Endometrial microvascular endothelial cells (primary cell): ENCODE measurements around the gene GCNT4. TPM values are rescaled to one million over a fixed set of nuclear protein-coding genes. Genes with fewer than 3 reads are reported as not detected.
"Not testable (repeated sequence)": the region's sequence is repeated elsewhere in the genome, so short reads cannot be mapped to it uniquely, and the experiment has no call there.

Experiments used
- in situ Hi-C: cut with HindIII; loops from 2 replicates; pipeline ENCODE4 v1.10.0; 2017; ENCODE audit warnings: low sequenced_read_pairs, low pct_unique_long_range_greater_than_20kb; ENCODE audit errors: inconsistent ontology term
- total RNA-seq: library from RNA; depleted of rRNA; stranded (reverse); fragments of >200 nt; gene quantifications from one replicate; pipeline ENCODE4 v1.2.3, GENCODE V29; 2015; ENCODE audit errors: inconsistent ontology term

The GCNT4 gene, protein sequence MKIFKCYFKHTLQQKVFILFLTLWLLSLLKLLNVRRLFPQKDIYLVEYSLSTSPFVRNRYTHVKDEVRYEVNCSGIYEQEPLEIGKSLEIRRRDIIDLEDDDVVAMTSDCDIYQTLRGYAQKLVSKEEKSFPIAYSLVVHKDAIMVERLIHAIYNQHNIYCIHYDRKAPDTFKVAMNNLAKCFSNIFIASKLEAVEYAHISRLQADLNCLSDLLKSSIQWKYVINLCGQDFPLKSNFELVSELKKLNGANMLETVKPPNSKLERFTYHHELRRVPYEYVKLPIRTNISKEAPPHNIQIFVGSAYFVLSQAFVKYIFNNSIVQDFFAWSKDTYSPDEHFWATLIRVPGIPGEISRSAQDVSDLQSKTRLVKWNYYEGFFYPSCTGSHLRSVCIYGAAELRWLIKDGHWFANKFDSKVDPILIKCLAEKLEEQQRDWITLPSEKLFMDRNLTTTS
- total RNA-seq: 0.65 TPM

DNA sequence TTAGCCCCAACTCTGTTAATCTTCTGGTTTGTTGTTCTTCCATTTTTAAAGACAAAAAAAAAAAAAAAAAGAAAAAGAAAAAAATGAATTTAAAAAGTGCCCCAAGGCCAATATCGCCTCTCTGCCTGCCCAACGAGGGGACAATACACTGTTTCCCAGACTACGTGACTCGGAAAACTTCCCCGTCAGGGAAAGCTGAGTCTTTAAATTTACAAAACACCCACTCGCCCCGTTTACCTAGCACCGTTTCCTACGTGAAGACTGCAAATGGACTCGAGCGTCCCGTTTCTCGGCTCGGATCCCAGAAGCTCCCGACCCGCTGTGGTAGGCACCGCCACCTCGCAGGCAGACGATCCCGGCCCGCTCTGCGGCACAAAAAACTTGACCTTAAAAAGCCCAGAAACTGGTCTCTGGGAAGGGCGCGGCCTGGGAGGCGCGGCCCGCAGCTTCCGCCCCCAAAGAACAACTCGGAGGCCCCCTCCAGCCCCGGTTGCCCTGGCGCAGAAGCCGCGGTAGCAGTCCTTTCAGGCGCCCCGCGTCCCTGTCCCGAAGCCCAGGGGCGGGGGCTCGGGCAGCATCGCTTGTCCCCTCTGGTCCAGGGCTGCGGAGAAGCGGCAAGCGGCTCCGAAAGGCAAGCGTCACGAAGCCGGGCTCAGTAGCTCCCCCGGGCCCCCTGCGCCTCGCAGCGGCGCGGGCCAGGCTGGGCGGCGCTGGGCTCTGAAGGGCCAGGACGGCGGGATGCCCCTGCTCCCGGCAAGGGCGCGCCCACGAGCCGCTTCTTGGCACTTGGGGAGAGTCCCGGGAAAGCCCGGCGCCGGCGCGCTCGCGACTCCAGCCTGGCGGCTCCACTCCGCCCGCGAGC lies at the start of gene GCNT4:
GCNT4 (minus strand) TSS at position 367 of the 862 bp plus-strand sequence. CDS start 22,521 bp downstream, outside the sequence.
- in situ Hi-C loops: no loop called here

DNA sequence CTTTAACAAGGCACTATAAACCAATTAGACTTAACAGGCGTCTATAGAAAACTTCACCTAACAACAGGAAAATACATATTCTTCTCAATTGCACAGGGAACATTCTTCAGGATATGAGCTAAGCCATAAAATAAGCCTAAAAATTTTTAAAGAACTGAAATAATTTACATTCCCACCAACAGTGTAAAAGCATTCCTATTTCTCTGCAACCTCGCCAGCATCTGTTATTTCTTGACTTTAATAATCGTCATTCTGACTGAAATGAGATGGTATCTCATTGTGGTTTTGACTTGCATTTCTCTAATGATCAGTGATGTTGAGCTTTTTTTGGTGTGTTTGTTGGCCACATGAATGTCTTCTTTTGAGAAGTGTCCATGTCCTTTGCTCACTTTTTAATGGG lies 43.6 kb upstream of the GCNT4 start:
- in situ Hi-C loops: not testable (repeated sequence)

DNA sequence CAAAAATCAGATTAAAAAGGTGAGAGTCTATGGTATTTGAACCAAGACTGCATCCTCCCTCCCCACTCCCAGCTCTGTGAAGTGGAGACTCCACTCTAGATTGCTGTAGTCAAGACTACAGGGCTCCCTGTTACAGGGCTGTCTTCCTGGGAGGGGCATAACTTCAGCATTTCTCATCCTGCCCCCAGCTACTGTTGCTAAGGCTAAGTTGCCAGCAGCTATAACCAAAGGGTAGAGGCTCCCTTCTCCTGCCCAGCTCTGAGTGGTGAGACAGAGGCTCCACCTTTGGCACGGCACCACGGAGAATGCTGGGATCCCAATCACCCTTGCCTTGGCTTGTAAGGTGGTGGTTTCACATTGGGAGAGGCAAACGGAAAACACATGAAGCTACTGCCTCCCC lies 39.2 kb upstream of the GCNT4 start:
- in situ Hi-C loops: no loop called here

DNA sequence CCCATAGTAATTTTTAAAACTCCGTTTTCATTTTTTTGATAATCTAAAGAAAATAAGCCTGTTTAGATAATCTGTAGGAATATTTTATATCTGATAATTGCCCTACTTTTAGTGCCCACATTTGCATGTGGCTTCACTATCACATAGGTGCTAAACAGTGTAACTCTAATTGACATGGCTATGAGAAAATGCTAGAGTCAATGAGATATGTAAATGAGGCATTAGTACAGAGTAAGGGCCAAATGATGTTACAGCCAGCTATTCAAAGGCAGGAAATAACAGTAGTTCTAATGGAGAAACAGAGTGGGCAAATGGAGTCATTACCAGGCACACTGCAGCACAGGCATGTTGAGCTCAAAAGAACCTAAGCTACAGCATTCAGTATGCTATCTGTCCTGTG lies 37.3 kb upstream of the GCNT4 start:
- in situ Hi-C loops: no loop called here

DNA sequence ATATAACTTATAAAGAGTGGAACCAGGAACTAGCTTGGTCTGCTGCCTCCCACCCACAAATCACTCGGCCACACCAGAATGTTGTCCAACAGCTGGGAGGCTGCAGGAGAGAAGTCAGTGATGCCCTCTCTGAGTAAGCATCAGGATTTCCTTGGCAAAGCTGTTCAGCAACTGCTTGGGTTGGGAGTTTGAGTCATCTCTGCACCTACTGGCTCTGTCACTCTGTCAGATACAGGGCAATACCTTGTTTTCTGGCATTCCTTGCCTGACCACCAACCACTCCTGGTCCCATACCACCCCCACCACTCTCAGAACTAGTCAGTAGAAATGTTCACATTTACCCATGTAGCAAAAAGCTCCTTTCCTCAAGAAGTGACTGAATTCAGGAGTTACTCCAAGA lies 36.8 kb upstream of the GCNT4 start:
- in situ Hi-C loops: no loop called here

DNA sequence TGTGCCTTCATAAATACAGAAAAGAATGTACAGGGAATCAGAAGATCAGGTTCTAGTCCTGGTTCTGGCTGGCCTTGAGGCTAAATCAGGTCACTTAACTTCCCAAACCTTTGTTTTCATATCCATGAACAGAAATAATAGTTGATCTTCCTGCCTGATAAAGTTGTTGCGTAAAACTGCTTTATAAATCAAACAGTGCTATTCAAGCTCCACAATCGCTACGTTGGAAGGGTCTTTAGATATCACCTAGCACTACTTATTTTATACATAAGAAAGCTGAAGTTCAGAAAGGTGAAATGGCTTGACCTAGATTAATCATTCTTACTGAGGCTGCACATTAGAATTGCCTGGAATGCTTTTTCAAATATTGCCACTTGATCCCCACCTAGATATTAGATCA lies 36.3 kb upstream of the GCNT4 start:
- in situ Hi-C loops: no loop called here

DNA sequence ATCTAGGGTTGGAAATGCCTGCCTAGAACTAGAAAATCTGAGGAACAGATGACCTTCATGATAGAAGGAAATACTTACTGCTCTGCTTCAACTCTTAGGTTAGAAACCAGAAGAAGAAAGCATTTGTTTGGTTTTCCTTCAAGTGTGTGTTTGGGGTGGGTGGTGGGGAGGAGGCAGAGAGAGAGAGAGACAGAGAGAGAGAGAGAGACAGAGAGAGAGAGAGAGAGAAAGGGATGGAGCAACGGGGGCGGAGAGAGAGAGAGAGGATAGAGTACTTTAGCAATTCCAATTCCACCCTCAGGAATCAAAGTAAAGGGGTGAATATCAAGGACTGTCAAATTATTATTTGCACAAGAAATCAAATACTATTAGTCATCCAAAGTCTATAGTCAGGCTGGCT lies 29.2 kb upstream of the GCNT4 start:
- in situ Hi-C loops: no loop called here

DNA sequence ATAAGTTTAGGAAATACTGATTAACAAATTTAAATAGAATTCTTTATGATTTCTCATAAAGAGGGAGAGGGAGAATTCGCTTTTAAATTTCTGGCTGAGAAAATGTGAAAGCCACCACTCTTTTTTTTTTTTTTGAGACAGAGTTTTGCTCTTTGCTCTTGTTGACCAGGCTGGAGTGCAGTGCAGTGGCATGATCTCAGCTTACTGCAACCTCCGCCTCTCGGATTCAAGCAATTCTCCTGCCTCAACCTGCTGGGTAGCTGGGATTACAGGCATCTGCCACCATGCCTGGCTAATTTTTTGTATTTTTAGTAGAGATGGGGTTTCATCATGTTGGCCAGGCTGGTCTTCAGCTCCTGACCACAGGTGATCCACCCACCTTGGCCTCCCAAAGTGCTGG lies 27.0 kb upstream of the GCNT4 start:
- in situ Hi-C loops: not testable (repeated sequence)

DNA sequence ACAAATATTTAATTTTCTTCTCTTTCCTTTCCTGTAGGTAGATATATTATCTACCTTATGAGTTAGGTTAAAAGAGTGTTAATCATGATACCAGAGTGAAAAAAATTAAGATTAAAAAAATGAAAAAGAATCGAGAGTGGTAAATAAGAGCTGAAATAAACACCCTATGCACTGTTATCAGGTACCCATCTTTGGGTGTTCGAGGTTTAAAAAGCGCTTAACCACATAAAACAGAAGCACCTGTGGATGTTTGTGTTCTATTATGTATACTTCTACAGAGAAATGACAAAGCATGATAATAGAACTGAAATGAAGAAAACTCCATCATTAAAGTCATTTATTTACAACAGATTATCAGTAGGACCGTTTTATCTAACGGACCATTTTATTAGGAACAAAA lies 25.7 kb upstream of the GCNT4 start:
- in situ Hi-C loops: no loop called here

DNA sequence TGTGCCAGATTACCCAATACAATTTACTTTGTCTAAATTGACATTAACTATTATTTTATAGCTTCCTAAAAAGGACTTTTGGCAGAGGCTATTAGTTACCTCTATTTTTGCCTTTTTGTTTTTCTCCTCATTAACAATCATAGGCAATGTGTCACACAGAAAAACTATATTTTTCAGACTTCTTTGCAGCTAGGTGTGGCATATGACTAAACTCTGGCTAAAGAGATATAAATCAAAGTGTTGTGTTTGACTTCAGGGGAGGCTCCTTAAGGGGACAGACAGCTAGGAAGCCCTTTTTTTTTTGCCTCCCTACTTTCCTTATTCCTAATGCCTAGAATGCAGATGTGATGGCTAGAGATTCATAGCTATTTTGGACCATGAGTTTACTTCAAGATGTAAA lies 19.7 kb upstream of the GCNT4 start:
- in situ Hi-C loops: no loop called here

DNA sequence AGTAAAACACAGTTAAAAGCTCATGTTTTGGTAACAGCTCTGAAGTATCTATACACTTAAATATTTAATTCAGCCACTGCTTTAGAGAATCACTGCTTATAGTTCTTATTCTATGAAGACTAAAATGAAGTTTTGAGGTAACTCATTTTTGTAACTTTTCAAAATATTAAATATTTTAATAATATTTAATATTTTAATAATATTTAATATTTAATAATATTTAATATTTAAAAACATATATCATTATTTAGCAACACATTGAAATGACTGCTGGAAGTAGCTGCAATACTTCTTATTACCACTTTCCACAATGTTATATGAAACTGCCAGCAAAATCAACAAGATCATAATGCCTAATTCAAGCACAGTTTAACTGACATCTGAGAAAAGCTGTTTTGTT lies 18.7 kb upstream of the GCNT4 start:
- in situ Hi-C loops: no loop called here

DNA sequence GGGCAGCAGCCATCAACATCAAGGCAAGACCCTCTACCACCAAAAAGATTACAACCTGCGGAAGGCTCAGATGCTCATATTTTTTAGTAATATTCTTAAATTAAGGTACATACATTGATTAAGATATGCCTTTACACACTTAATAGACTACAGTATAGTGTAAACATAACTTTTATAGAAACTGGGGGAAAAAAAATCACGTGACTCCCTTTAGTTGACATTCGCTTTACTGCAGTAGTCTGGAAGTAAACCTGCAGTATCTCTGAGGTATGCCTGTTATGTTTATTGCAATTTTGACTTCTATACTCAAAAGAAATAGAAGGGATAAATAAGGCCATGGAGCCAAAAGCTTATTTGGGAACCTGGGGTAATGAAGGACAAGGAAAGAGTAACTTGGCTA lies 15.1 kb upstream of the GCNT4 start:
- in situ Hi-C loops: no loop called here

DNA sequence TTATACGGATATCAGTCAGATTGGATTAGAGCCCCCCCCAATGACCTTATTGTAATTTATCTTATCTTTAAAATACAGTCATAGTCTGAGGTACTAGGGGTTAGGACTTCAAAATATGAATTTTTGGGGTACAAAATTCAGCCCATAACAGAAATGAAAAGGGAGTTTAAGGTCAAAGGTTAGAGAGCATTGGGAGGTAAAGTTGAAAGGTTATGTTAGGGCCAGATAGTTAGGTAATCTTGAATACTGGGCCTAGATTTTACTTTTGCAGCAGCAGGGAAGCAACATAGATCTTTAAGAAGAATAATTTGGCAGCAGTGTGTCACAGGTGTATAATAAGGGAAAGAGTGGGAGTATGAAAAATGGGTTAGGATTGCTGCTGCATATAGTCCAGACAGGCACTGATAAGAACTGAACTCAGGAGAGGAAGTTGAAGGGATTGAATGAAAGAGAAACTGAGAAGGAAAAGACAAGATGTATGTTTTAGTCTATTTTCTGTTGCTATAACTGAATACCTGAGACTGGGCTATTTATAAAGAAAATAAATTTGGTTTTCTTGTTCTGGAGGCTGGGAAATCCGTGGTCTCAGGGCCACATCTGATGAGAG lies 10.7 kb upstream of the GCNT4 start:
- in situ Hi-C loops: no loop called here

DNA sequence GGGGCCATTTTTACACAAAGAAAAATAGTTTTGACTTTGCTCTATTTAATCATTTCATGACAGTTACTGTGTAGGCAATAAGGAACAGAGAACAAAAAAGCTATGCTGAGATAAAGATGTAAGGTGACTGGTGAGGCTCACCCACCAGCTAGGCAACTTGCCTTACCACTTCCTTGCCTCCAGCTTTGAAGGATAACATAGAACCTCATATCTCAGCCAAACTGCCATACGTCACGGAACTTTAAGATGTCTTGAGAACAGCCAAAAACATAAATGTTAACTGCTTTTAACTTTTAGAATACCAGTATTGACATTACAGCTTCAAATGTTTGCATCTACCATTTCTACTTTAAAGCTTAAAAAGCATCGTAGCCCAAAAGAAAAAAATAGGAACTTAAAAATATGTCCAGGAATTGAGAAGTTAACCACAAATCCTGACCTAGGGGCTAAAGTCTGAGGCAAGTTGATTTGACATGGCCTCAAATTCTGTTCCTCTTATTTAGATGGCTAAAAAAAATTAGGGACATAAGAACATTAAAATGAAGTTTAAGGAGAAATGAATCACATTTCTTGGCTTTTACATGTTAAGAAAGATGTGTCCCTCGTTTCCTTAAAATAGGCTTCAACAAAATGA lies 7.7 kb upstream of the GCNT4 start:
- in situ Hi-C loops: no loop called here

DNA sequence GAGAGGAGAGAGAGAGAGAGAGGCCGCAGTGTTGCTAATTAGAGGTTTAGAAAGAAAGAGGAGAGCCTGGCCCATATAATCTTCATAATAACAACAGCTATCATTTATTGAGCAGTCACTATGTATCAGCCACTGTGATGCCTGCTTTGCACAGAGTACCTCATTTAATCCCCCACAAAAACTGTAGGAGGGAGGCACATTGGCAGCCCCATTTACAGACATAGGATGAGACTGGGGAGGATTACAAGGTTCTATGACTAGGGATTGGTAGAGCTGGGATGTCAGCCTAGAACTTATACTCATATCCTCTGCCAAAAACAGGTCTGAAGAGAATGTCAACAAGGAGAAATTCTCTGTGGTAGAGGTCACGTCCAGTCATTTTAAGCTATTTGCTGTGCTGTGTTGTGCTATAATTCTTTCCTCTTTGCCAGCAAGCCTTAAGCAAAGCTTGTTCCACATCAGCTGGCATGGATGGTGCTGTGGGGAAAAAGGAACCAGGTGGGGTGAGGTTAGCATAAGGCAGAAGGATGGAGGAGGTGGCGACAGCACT lies 6.7 kb upstream of the GCNT4 start:
- in situ Hi-C loops: no loop called here

DNA sequence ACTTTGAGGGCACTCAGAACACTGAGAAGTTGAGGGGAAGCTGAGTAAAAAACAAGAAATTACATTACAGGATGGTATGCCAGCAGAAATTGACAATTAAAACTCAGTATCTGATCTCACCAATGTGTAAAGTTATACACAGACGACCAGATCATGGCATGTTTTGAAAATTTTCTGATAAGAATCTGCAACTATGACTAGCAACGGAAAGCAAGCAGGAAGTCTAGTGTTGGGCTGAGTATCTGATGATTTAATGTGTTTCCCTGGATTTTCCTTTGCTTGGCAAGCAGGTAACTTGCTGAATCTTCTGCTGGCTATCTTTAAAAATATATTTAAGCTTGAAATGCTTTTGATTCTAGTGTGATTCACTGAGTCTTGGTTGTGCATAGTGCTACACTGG lies 5.2 kb upstream of the GCNT4 start:
- in situ Hi-C loops: no loop called here

DNA sequence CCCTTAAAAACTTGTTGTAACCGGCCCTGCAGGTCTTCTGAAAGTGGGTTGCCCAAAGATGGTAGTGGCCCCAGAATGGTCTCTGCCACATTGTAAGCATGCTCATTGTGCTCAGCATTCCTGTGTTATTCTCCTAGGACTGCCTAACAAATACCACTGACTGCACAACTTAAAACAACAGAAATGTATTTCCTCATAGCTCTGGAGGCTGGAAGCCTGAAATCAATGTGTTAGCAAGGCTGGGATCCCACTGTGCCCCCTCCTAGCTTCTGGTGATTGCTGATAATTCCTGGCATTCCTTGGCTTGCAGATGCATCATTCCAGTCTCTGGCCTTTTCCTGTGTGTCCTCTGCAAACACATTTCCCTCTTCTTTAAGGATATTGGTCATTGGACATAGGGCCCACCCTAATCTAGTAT lies 3.4 kb upstream of the GCNT4 start:
- in situ Hi-C loops: no loop called here

DNA sequence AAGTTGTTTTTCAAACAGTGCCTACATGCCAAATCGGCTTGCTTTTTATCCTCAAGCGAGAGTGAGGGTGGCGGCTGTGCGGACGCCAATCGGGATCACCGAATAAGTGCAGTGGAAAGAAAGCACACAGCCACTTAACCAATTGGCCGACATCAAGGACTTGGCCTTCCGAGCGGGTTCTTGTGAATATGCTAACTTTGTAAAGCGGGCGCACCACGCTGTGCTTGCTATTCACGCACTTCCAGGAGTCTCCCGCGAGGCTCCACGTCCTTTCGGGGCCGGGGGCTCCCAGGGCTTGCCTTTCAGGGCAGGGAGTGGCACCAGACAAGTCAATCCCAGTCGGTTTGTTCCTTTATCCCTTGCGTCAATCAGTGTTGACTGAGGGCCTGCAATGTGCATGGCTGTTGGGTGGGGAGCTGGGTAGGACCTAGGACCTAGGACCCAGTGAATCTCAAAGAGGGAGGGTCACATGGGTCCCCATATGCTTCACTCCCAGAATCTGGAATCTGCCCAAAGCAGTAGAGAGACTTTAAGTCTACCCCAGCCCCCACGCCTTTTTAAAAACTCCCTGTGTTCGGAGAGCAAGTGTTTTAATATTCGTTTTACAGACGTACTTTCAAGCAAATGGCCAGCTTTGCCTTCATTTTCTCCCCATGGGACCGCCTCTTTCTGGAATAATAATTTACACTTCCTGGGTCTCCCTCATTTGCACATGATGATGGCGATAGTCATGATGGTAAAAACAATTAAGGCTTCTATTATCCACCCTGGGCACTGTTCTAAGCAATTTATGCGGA lies 2.0 kb upstream of the GCNT4 start:
- in situ Hi-C loops: no loop called here
